ENCODE data around the gene ARAP1.

- TF ChIP-seq CTCF (conservative IDR thresholded peaks at IDR 0.05; ENCODE audit: low read length) (no peak), EZH2phosphoT487 (IDR thresholded peaks at IDR 0.05; ENCODE audit: borderline replicate concordance) (no peak)
These were observed 66.4 kb downstream of the ARAP1 start for GRCh38 chr11:72685560-72686480.

Data from Loucy (cell line).